ENCODE data around the gene LDLRAD4. TPM values are rescaled to one million over a fixed set of nuclear protein-coding genes. Genes with fewer than 3 reads are reported as not detected.

Gene LDLRAD4
- total and polyA plus RNA-seq, 9 of the 15 experiments (the other 6 are each of a cell fraction or from before 2014, with no cell fraction given): 0.01 TPM; not detected in 8

DNA sequence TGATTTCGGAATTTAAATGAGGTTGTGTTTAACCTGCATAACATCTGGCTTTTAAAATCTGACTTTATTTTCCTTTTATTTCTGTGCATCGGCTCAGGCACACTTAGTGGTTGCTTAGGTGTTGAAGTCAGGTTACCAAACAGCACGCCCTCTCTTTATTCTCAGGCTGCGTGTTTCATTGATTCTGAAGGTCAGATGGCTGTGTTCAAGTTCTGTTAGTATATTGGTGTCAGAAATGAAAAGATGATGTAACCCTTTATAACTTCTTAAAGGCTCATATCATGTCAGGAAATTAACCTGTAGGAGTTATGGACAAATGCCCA is 246.5 kb downstream of the LDLRAD4 start:
- WGBS (ENCODE audit: insufficient coverage, low coverage, missing lambda C conversion rate): 0% methylated on average over 4 of the region's 4 CpGs
- no peaks in the 10 kb centered on the region for H3K4me1 ChIP-seq (replicated peaks in 1 of 2; ENCODE audit: control insufficient read depth in 2 of 2, insufficient read depth in 2 of 2, low read length in 2 of 2)
- DNase-seq (ENCODE audit: extremely low read depth in 1 of 4, low spot score in 3 of 4) (no peak), ATAC-seq (no peak), FAIRE-seq (no peak)
- POLR2A ChIA-PET: no interaction called here
- no peak overlapping the region for H3K27ac ChIP-seq (ENCODE audit: extremely low read depth, low read depth, low read length)
- CTCF ChIA-PET (ENCODE audit: low intra/inter-chr PET ratio): no interaction called here
- H3K27me3 ChIP-seq (ENCODE audit: control insufficient read depth in 2 of 2, insufficient read depth in 2 of 2, low read length in 2 of 2): peaks cover 0 to 17% of the 10 kb centered on the region in 2 experiments; a peak in 1 of 5 replicates
- no peak overlapping the region for H3K4me2 ChIP-seq (ENCODE audit: insufficient read depth, low read length)
- in situ Hi-C loops (cut with MboI) (no loop called here), intact Hi-C loops (cut with micrococcal nuclease) (loop anchor here (10.0 kb wide), 1 partner anchor 60 kb away; no protein-coding TSS in a partner anchor)
- H3K9ac ChIP-seq (ENCODE audit: insufficient read depth in 1 of 2, low read depth in 2 of 2, low read length in 2 of 2): no peak overlapping the region
- no peaks in the 10 kb centered on the region for H3K36me3 ChIP-seq (ENCODE audit: control insufficient read depth, insufficient read depth, low read length)
- no peaks in the 10 kb centered on the region for H3K79me2 ChIP-seq (ENCODE audit: control insufficient read depth, insufficient read depth, low read length)
- no peak overlapping the region for H2AFZ ChIP-seq (ENCODE audit: low read depth, low read length)
- H3K9me3 ChIP-seq (replicated peaks; ENCODE audit: control insufficient read depth, insufficient read depth, low read depth, low read length): no peaks in the 10 kb centered on the region
- H4K20me1 ChIP-seq (replicated peaks; ENCODE audit: control insufficient read depth, insufficient read depth, low read length): no peaks in the 10 kb centered on the region
- H3K4me3 ChIP-seq: no peak overlapping the region
- no peak for TF ChIP-seq CCNT2 (IDR thresholded peaks at IDR 0.05; ENCODE audit: borderline replicate concordance, extremely low read depth, insufficient read length, low read depth, low read length)
- peak; percentile 53; the same call in 1 of the 2 replicates for TF ChIP-seq GABPA (tag; conservative IDR thresholded peaks at IDR 0.05; ENCODE audit: low read depth)
- no peaks in the 10 kb centered on the region for H3K9me1 ChIP-seq (ENCODE audit: control insufficient read depth, insufficient read depth, low read length)
- BruUV-seq (replicated peaks): no TSS peak

DNA sequence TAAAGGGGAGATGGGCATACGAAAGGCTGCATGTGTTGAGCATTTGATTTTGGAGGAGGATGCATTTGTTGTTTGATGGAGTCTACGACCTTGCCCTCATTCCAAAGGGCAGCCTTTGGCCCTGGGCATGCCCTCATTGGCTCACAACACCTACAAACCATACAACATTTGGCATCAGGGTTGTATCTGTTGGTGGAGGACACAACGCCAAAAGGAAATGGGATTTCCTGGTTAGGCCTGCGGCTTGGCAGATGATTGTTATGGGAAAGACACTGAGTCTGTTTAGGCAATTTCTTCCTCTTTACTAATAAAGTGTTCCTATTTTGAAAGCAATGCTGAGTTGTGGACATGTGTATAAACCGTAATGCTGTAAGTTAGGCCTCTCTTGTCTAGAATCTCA is 246.9 kb downstream of the LDLRAD4 start:
- no peak overlapping the region for H3K27ac ChIP-seq (ENCODE audit: extremely low read depth, low read depth, low read length)
- no peaks in the 10 kb centered on the region for H3K79me2 ChIP-seq (ENCODE audit: control insufficient read depth, insufficient read depth, low read length)
- CTCF ChIA-PET (ENCODE audit: low intra/inter-chr PET ratio): no interaction called here
- H3K27me3 ChIP-seq (ENCODE audit: control insufficient read depth in 2 of 2, insufficient read depth in 2 of 2, low read length in 2 of 2): peaks cover 0 to 18% of the 10 kb centered on the region in 2 experiments; a peak in 1 of 5 replicates
- no peaks in the 10 kb centered on the region for H4K20me1 ChIP-seq (replicated peaks; ENCODE audit: control insufficient read depth, insufficient read depth, low read length)
- 0% methylated on average over 5 of the region's 5 CpGs for WGBS (ENCODE audit: insufficient coverage, low coverage, missing lambda C conversion rate)
- no TSS peak for BruUV-seq (replicated peaks)
- POLR2A ChIA-PET: interaction anchor here (0.6 kb wide), 1 partner anchor 90 kb away, joined by 3 read pairs; no protein-coding TSS in a partner anchor
- intact Hi-C loops (cut with micrococcal nuclease): loop anchor here (10.0 kb wide), 1 partner anchor 59 kb away; no protein-coding TSS in a partner anchor
- H3K36me3 ChIP-seq (ENCODE audit: control insufficient read depth, insufficient read depth, low read length): no peaks in the 10 kb centered on the region
- no peak overlapping the region for H3K9ac ChIP-seq (ENCODE audit: insufficient read depth in 1 of 2, low read depth in 2 of 2, low read length in 2 of 2)
- FAIRE-seq: no peak
- in situ Hi-C loops (cut with MboI): no loop called here
- H3K4me3 ChIP-seq: no peak overlapping the region
- no peaks in the 10 kb centered on the region for H3K4me1 ChIP-seq (replicated peaks in 1 of 2; ENCODE audit: control insufficient read depth in 2 of 2, insufficient read depth in 2 of 2, low read length in 2 of 2)
- DNase-seq (ENCODE audit: extremely low read depth in 1 of 4, low spot score in 3 of 4): no peak
- H3K4me2 ChIP-seq (ENCODE audit: insufficient read depth, low read length): no peak overlapping the region
- H2AFZ ChIP-seq (ENCODE audit: low read depth, low read length): no peak overlapping the region
- ATAC-seq: no peak
- no peaks in the 10 kb centered on the region for H3K9me1 ChIP-seq (ENCODE audit: control insufficient read depth, insufficient read depth, low read length)
- no peaks in the 10 kb centered on the region for H3K9me3 ChIP-seq (replicated peaks; ENCODE audit: control insufficient read depth, insufficient read depth, low read depth, low read length)
- TF ChIP-seq ZNF707 (CRISPR knock-in tag; conservative IDR thresholded peaks at IDR 0.05) (no peak), MAFG (tag; conservative IDR thresholded peaks at IDR 0.05) (no peak), TCF7 (IDR thresholded peaks at IDR 0.05; ENCODE audit: borderline replicate concordance) (no peak), KLF1 (tag; IDR thresholded peaks at IDR 0.05) (no peak), CBX5 (IDR thresholded peaks at IDR 0.05; ENCODE audit: borderline replicate concordance, low read depth) (no peak), NFXL1 (CRISPR knock-in tag; IDR thresholded peaks at IDR 0.05) (no peak), LCOR (CRISPR knock-in tag; IDR thresholded peaks at IDR 0.05) (no peak)
- TF ChIP-seq, protein P1, sequence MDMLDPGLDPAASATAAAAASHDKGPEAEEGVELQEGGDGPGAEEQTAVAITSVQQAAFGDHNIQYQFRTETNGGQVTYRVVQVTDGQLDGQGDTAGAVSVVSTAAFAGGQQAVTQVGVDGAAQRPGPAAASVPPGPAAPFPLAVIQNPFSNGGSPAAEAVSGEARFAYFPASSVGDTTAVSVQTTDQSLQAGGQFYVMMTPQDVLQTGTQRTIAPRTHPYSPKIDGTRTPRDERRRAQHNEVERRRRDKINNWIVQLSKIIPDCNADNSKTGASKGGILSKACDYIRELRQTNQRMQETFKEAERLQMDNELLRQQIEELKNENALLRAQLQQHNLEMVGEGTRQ (CRISPR knock-in tag; IDR thresholded peaks at IDR 0.05): no peak
- TF ChIP-seq, protein P2, sequence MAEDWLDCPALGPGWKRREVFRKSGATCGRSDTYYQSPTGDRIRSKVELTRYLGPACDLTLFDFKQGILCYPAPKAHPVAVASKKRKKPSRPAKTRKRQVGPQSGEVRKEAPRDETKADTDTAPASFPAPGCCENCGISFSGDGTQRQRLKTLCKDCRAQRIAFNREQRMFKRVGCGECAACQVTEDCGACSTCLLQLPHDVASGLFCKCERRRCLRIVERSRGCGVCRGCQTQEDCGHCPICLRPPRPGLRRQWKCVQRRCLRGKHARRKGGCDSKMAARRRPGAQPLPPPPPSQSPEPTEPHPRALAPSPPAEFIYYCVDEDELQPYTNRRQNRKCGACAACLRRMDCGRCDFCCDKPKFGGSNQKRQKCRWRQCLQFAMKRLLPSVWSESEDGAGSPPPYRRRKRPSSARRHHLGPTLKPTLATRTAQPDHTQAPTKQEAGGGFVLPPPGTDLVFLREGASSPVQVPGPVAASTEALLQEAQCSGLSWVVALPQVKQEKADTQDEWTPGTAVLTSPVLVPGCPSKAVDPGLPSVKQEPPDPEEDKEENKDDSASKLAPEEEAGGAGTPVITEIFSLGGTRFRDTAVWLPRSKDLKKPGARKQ (CRISPR knock-in tag; IDR thresholded peaks at IDR 0.05): no peak
- TF ChIP-seq, protein P3, sequence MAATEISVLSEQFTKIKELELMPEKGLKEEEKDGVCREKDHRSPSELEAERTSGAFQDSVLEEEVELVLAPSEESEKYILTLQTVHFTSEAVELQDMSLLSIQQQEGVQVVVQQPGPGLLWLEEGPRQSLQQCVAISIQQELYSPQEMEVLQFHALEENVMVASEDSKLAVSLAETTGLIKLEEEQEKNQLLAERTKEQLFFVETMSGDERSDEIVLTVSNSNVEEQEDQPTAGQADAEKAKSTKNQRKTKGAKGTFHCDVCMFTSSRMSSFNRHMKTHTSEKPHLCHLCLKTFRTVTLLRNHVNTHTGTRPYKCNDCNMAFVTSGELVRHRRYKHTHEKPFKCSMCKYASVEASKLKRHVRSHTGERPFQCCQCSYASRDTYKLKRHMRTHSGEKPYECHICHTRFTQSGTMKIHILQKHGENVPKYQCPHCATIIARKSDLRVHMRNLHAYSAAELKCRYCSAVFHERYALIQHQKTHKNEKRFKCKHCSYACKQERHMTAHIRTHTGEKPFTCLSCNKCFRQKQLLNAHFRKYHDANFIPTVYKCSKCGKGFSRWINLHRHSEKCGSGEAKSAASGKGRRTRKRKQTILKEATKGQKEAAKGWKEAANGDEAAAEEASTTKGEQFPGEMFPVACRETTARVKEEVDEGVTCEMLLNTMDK (IDR thresholded peaks at IDR 0.05; ENCODE audit: borderline replicate concordance, insufficient read depth, low read depth, low read length, poor library complexity, severe bottlenecking): no peak

All from K562 (cell line).